HCT116 (cell line): ENCODE measurements around the gene MRGPRX3. TPM values are rescaled to one million over a fixed set of nuclear protein-coding genes. Genes with fewer than 3 reads are reported as not detected.

Source experiments
- ATAC-seq: fragments of 200-7000 bp; cut with Tn5 transposase; 2 replicates; pipeline ENCODE4 v1.9.1; 2020; ENCODE audit warnings: mild to moderate bottlenecking, moderate library complexity
- BruUV-seq: library from RNA; stranded (reverse); fragments of 400-500 nt; replicated peaks from 2 replicates; lab custom pipeline; 2021; lab: Mats Ljungman, UMichigan
- CTCF ChIA-PET: fragments of 300-600 bp; sonication (Branson Sonifier 250); formaldehyde crosslinking; loops from one replicate; lab custom pipeline; 2021; ENCODE audit warnings: antibody characterized with exemption; lab: Charles Lee
- POLR2A ChIA-PET: fragments of 300-600, 350-600 bp; sonication (Branson Sonifier 250); formaldehyde crosslinking; loops from one replicate; lab custom pipeline; 2021; ENCODE audit warnings: antibody characterized with exemption; lab: Charles Lee
- RAD21 ChIA-PET, 2 experiments: fragments of 300-600 bp; sonication (Branson Sonifier 250); formaldehyde crosslinking; loops; one replicate each; lab custom pipeline; 2023; ENCODE audit warnings: low total read pairs in 2 of 2; ENCODE audit not compliant: uncharacterized antibody in 2 of 2, unreplicated experiment in 2 of 2, low non-redundant PET in 1 of 2; lab: Charles Lee
- DNase-seq: peaks from one replicate; pipeline ENCODE4 v3.0.0-alpha.2; 2010; ENCODE audit warnings: low read depth, low spot score
- H2AFZ ChIP-seq: fragments of 200-600 bp; shearing (Covaris generic), sonication (generic); 2 replicates; pipeline ENCODE4 v1.6.1; 2017; ENCODE audit warnings: low read depth, mixed run types, mixed read lengths, antibody characterized with exemption, low read length; ENCODE audit not compliant: poor library complexity, severe bottlenecking
- H3K27ac ChIP-seq: 2 replicates; pipeline ENCODE4 v1.5.1; 2012; ENCODE audit warnings: low read depth, low read length
- H3K27me3 ChIP-seq: fragments of 200-600 bp; sonication (generic); 2 replicates; pipeline ENCODE4 v1.6.1; 2016; ENCODE audit warnings: mixed run types, low read length, mixed read lengths; ENCODE audit not compliant: insufficient read depth
- H3K36me3 ChIP-seq, 2 experiments: fragments of 200-500 bp in 1 of 2; fragments of 200-600 bp in 1 of 2; sonication (Bioruptor generic) in 1 of 2; sonication (generic) in 1 of 2; 2 replicates each; pipeline versions ENCODE4 v1.5.1 to v1.6.1; 2014 to 2016; ENCODE audit warnings: low read length in 2 of 2, inconsistent platforms in 1 of 2, mixed read lengths in 1 of 2, mixed run types in 1 of 2; ENCODE audit not compliant: insufficient read depth in 2 of 2, control insufficient read depth in 1 of 2
- H3K4me1 ChIP-seq, 2 experiments: fragments of 200-600 bp in 1 of 2; sonication (generic) in 1 of 2; 2 replicates each; pipeline versions ENCODE4 v1.5.1 to v1.6.1; 2012 to 2017; ENCODE audit warnings: low read length in 2 of 2, inconsistent platforms in 1 of 2, mild to moderate bottlenecking in 1 of 2, mixed read lengths in 1 of 2, mixed run types in 1 of 2, moderate library complexity in 1 of 2; ENCODE audit not compliant: insufficient read depth in 2 of 2, control insufficient read depth in 1 of 2
- H3K4me2 ChIP-seq: fragments of 200-600 bp; sonication (generic); 2 replicates; pipeline ENCODE4 v1.6.1; 2017; ENCODE audit warnings: mixed run types, low read length, mixed read lengths
- H3K4me3 ChIP-seq, 2 experiments: fragments of 200-600 bp in 1 of 2; sonication (generic) in 1 of 2; replicated peaks in 1 of 2; 2 replicates each; pipeline ENCODE4 v1.5.1; 2011 to 2016; ENCODE audit warnings: low read length in 2 of 2, control low read depth in 1 of 2, low read depth in 1 of 2, mild to moderate bottlenecking in 1 of 2, mixed read lengths in 1 of 2, mixed run types in 1 of 2
- H3K79me2 ChIP-seq: fragments of 200-600 bp; sonication (generic); 2 replicates; pipeline ENCODE4 v1.6.1; 2017; ENCODE audit warnings: mild to moderate bottlenecking, mixed run types, low read length, moderate library complexity, mixed read lengths; ENCODE audit not compliant: insufficient read depth
- H3K9ac ChIP-seq: fragments of 200-600 bp; sonication (generic); 2 replicates; pipeline ENCODE4 v1.6.1; 2016; ENCODE audit warnings: low read length, mixed read lengths
- H3K9me2 ChIP-seq: fragments of 200-600 bp; sonication (generic), shearing (Covaris generic); 2 replicates; pipeline ENCODE4 v1.6.1; 2017; ENCODE audit warnings: mixed run types, mild to moderate bottlenecking, moderate library complexity; ENCODE audit not compliant: insufficient read depth
- H3K9me3 ChIP-seq, 2 experiments: fragments of 200-500 bp in 1 of 2; fragments of 200-600 bp in 1 of 2; sonication (Bioruptor generic) in 1 of 2; sonication (generic) in 1 of 2; 2 replicates each; pipeline ENCODE4 v1.6.1; 2014 to 2017; ENCODE audit warnings: low read length in 2 of 2, mixed read lengths in 2 of 2, inconsistent platforms in 1 of 2, low read depth in 1 of 2, mild to moderate bottlenecking in 1 of 2, mixed run types in 1 of 2, moderate library complexity in 1 of 2; ENCODE audit not compliant: control insufficient read depth in 1 of 2, insufficient read depth in 1 of 2
- H4K20me1 ChIP-seq: fragments of 200-600 bp; sonication (generic), shearing (Covaris generic); 2 replicates; pipeline ENCODE4 v1.6.1; 2017; ENCODE audit warnings: mixed run types, mild to moderate bottlenecking, moderate library complexity; ENCODE audit not compliant: insufficient read depth
- CBX3 ChIP-seq: IDR thresholded peaks from 2 replicates; pipeline ENCODE4 v1.6.1; 2012; ENCODE audit warnings: low read depth
- CEBPB ChIP-seq: IDR thresholded peaks from 2 replicates; pipeline ENCODE4 v1.6.1; 2012; ENCODE audit warnings: low read depth
- EGR1 ChIP-seq: IDR thresholded peaks from 2 replicates; pipeline ENCODE4 v1.6.1; 2012; ENCODE audit warnings: low read depth
- ELF1 ChIP-seq: IDR thresholded peaks from 2 replicates; pipeline ENCODE4 v1.6.1; 2012; ENCODE audit warnings: low read depth, borderline replicate concordance
- EZH2 ChIP-seq: fragments of 200-600 bp; sonication (generic); IDR thresholded peaks from 2 replicates; pipeline ENCODE4 v1.6.1; 2017; ENCODE audit warnings: antibody characterized with exemption, mixed run types
- EZH2phosphoT487 ChIP-seq: fragments of 200-600 bp; IDR thresholded peaks from 2 replicates; pipeline ENCODE4 v1.6.1; 2018; ENCODE audit warnings: antibody characterized with exemption, borderline replicate concordance
- MAX ChIP-seq: IDR thresholded peaks from 2 replicates; pipeline ENCODE4 v1.6.1; 2012
- POLR2A ChIP-seq: IDR thresholded peaks from 2 replicates; pipeline ENCODE4 v1.7.0; 2011; ENCODE audit warnings: borderline replicate concordance; ENCODE audit not compliant: insufficient read depth, insufficient read length; ENCODE audit errors: extremely low read depth
- RAD21 ChIP-seq: IDR thresholded peaks from 2 replicates; pipeline ENCODE4 v1.6.1; 2012; ENCODE audit warnings: low read depth, mild to moderate bottlenecking
- SIN3A ChIP-seq: IDR thresholded peaks from 2 replicates; pipeline ENCODE4 v1.6.1; 2012; ENCODE audit warnings: low read depth
- SP1 ChIP-seq: IDR thresholded peaks from 2 replicates; pipeline ENCODE4 v1.6.1; 2012; ENCODE audit warnings: low read depth
- SRF ChIP-seq: IDR thresholded peaks from 2 replicates; pipeline ENCODE4 v1.6.1; 2012; ENCODE audit warnings: low read depth
- ZBTB33 ChIP-seq: IDR thresholded peaks from 2 replicates; pipeline ENCODE4 v1.6.1; 2011; ENCODE audit warnings: mild to moderate bottlenecking, low read length, moderate library complexity; ENCODE audit not compliant: insufficient replicate concordance; ENCODE audit errors: extremely low read depth
- intact Hi-C: fragments of 100-400 bp; cut with micrococcal nuclease; formaldehyde crosslinking; loops from 2 replicates; pipeline ENCODE4 v1.10.0; 2022
- total RNA-seq: library from RNA; stranded (reverse); gene quantifications from one replicate; pipeline ENCODE4 v1.2.1, GENCODE V29; 2021; ENCODE audit not compliant: unreplicated experiment

Gene MRGPRX3
- total RNA-seq, 1 experiment from 2014 or later, result not detected

DNA sequence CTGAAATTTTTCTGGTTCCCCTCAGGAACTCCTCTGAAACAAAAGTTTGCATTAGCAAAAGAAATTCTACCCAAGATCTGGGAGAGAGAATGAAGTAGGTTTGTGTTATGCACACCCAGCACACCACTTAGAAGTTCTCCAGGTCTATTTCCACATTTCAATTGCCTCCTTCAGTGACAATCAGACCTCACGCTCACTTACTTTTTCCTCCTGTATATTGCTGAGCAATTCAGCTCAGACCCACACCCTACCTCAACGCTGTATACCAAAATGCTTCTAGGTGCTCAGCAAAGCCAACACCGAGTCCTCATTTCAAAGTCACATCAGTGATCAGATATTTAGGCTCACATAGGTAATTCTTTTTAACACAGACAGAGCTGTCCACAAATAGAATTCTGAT, 19.2 kb downstream of the MRGPRX3 start:
- ChIA-PET RAD21 (no interaction called here), CTCF (no interaction called here), POLR2A (no interaction called here)
- Histone ChIP-seq H3K4me3 (no peak overlapping the region), H3K27me3 (peaks cover 25% of the 10 kb centered on the region; the same call in 1 of the 2 replicates), H2AFZ (no peak overlapping the region), H3K27ac (no peak overlapping the region), H3K36me3 (no peaks in the 10 kb centered on the region), H3K9ac (no peak overlapping the region), H3K4me2 (no peak overlapping the region), H3K9me2 (no peaks in the 10 kb centered on the region), H3K79me2 (no peaks in the 10 kb centered on the region), H4K20me1 (no peaks in the 10 kb centered on the region), H3K4me1 (no peaks in the 10 kb centered on the region), H3K9me3 (no peaks in the 10 kb centered on the region)
- TF ChIP-seq EZH2 (no peak), POLR2A (no peak), EGR1 (no peak), SP1 (no peak)
- DNase-seq (no peak), ATAC-seq (no peak)
- intact Hi-C loops, result no loop called here
- no TSS peak for BruUV-seq

DNA sequence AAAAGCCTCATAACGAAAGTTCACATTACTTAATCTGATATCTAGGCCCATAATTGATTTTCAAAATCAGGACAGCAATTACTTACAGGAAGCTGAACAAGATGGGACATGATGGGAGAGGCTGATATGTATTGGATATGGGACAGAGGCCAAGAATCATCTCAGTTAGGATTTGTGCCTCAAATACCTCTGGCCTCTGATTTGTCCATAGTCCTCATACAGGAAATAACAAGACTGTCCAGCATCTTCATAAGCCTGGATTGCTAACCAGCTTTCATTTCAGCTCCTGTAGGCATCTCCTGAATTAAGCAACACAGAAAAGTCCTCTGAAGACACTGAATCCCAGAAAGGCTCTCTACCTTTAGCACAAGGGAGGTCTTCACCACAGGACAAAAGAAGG, 36.0 kb downstream of the MRGPRX3 start:
- no peaks in the 10 kb centered on the region for H3K27me3 ChIP-seq
- H3K4me1 ChIP-seq, result no peaks in the 10 kb centered on the region
- H4K20me1 ChIP-seq, result no peaks in the 10 kb centered on the region
- intact Hi-C loops, result no loop called here
- TF ChIP-seq EZH2, result no peak
- TF ChIP-seq EZH2phosphoT487, result no peak
- TF ChIP-seq CBX3, result no peak
- TF ChIP-seq MAX, result no peak
- no peak for TF ChIP-seq ELF1
- no peak for TF ChIP-seq RAD21
- TF ChIP-seq POLR2A, result no peak
- TF ChIP-seq CEBPB, result no peak
- TF ChIP-seq SRF, result no peak
- no peak for TF ChIP-seq ZBTB33
- no peak for TF ChIP-seq EGR1
- TF ChIP-seq SIN3A, result no peak
- TF ChIP-seq SP1, result no peak
- no peak overlapping the region for H3K9ac ChIP-seq
- RAD21 ChIA-PET, result no interaction called here
- H3K9me3 ChIP-seq, result no peaks in the 10 kb centered on the region
- POLR2A ChIA-PET, result no interaction called here
- no peak overlapping the region for H3K4me2 ChIP-seq
- H3K4me3 ChIP-seq, result no peak overlapping the region
- DNase-seq (no peak), ATAC-seq (no peak)
- no peak overlapping the region for H3K27ac ChIP-seq
- CTCF ChIA-PET, result no interaction called here
- no peaks in the 10 kb centered on the region for H3K9me2 ChIP-seq
- no TSS peak for BruUV-seq
- H2AFZ ChIP-seq, result no peak overlapping the region
- H3K79me2 ChIP-seq, result no peaks in the 10 kb centered on the region
- no peaks in the 10 kb centered on the region for H3K36me3 ChIP-seq
